Measurements from ENCODE around the gene KRT16.
"Not testable (repeated sequence)": the region's sequence is repeated elsewhere in the genome, so short reads cannot be mapped to it uniquely, and the experiment has no call there.

KRT16 gene

GRCh38 chr17:41614098-41614497 is 1.5 kb upstream of the KRT16 start:
- DNase-seq, result no peak

GRCh38 chr17:41613277-41614082 is 913 bp upstream of the KRT16 start:
- DNase-seq, result no peak

- no peak for DNase-seq
Observed at GRCh38 chr17:41610965-41611640, 1.5 kb downstream of the KRT16 start.

GRCh38 chr17:41610061-41610517 is 2.5 kb downstream of the KRT16 start:
- DNase-seq, result not testable (repeated sequence)

GRCh38 chr17:41606930-41607329 is 5.6 kb downstream of the KRT16 start:
- not testable (repeated sequence) for DNase-seq

- no peak for DNase-seq
Observed at GRCh38 chr17:41602524-41602923, 10.0 kb downstream of the KRT16 start.

- no peak for DNase-seq
Observed at GRCh38 chr17:41600318-41600717, 12.2 kb downstream of the KRT16 start.

- DNase-seq, result no peak
Observed at GRCh38 chr17:41599680-41600079, 12.9 kb downstream of the KRT16 start.

- no peak for DNase-seq
Observed at GRCh38 chr17:41595585-41595984, 17.0 kb downstream of the KRT16 start.

GRCh38 chr17:41594363-41594915 is 18.1 kb downstream of the KRT16 start:
- no peak for DNase-seq

- DNase-seq, result no peak
Observed at GRCh38 chr17:41593306-41593981, 19.1 kb downstream of the KRT16 start.

- no peak for DNase-seq
Observed at GRCh38 chr17:41592601-41593305, 19.8 kb downstream of the KRT16 start.

- DNase-seq, result no peak
Observed at GRCh38 chr17:41589301-41589700, 23.3 kb downstream of the KRT16 start.

- DNase-seq, result no peak
Observed at GRCh38 chr17:41588126-41588810, 24.3 kb downstream of the KRT16 start.

- no peak for DNase-seq
Observed at GRCh38 chr17:41586863-41587495, 25.6 kb downstream of the KRT16 start, which contains the start of gene KRT14. Gene KRT14 (minus strand): TSS chr17:41586895. CDS start chr17:41586834, 61 bp downstream.

- DNase-seq, result no peak
Observed at GRCh38 chr17:41585301-41586056, 27.1 kb downstream of the KRT16 start.

GRCh38 chr17:41584331-41584927 is 28.1 kb downstream of the KRT16 start:
- not testable (repeated sequence) for DNase-seq

- DNase-seq, result no peak
Observed at GRCh38 chr17:41583137-41584127, 29.1 kb downstream of the KRT16 start.
